Urinary bladder (tissue), 4 donors: ENCODE data around the gene HHIPL1. TPM values are rescaled to one million over a fixed set of nuclear protein-coding genes. Genes with fewer than 3 reads are reported as not detected.

Experiments
- DNase-seq: peaks from one replicate; pipeline ENCODE4 v3.0.0-alpha.2; 2015; ENCODE audit errors: extremely low spot score
- H3K27ac ChIP-seq: one replicate; pipeline ENCODE4 v1.5.1; 2013; ENCODE audit warnings: low read depth, mild to moderate bottlenecking, moderate library complexity
- H3K36me3 ChIP-seq: one replicate; pipeline ENCODE4 v1.6.1; 2013; ENCODE audit warnings: mild to moderate bottlenecking, moderate library complexity; ENCODE audit not compliant: insufficient read depth
- H3K4me1 ChIP-seq: one replicate; pipeline ENCODE4 v1.6.1; 2013; ENCODE audit warnings: mild to moderate bottlenecking, moderate library complexity; ENCODE audit not compliant: insufficient read depth
- H3K4me3 ChIP-seq: one replicate; pipeline ENCODE4 v1.5.1; 2013; ENCODE audit warnings: low read depth, low read length
- WGBS: extraction: QIAGEN DNeasy Blood & Tissue Kit; methylation state at CpG from one replicate; pipeline ENCODE4 v1.1.7; 2013; 5-methylcytosine and 5-hydroxymethylcytosine counted together
- polyA plus RNA-seq: library from polyadenylated mRNA; stranded (reverse); fragments of 200-250 nt; gene quantifications from one replicate; pipeline ENCODE4 v1.2.3, GENCODE V29; 2013
- total RNA-seq: library from RNA; depleted of rRNA; stranded (reverse); fragments of >200 nt; gene quantifications from one replicate; pipeline ENCODE4 v1.2.3, GENCODE V29; 2014
- donor health status: healthy with polysubstance abuse.
- donor health status: healthy.

HHIPL1 gene
- total and polyA plus RNA-seq, 2 donors = 2.1 to 3.8 TPM

- H3K36me3 ChIP-seq = no peaks in the 10 kb centered on the region
- H3K4me3 ChIP-seq = peak overlapping the region; percentile 76
- peak overlapping the region; percentile 84 for H3K27ac ChIP-seq
- peak; percentile 85 for DNase-seq
- 1% methylated on average over 63 of the region's 65 CpGs for whole genome bisulfite sequencing
- H3K4me1 ChIP-seq = no peaks in the 10 kb centered on the region
Observed at GRCh38 chr14:99604278-99604765, 40.6 kb upstream of the HHIPL1 start.

- Histone ChIP-seq H3K4me3 (peak overlapping the region; percentile 76), H3K36me3 (no peaks in the 10 kb centered on the region), H3K27ac (peak overlapping the region; percentile 84), H3K4me1 (no peaks in the 10 kb centered on the region)
- under 1% methylated on average over 50 of the region's 50 CpGs for WGBS
- no peak for DNase-seq
Observed at GRCh38 chr14:99604766-99605298, 40.1 kb upstream of the HHIPL1 start.

DNA sequence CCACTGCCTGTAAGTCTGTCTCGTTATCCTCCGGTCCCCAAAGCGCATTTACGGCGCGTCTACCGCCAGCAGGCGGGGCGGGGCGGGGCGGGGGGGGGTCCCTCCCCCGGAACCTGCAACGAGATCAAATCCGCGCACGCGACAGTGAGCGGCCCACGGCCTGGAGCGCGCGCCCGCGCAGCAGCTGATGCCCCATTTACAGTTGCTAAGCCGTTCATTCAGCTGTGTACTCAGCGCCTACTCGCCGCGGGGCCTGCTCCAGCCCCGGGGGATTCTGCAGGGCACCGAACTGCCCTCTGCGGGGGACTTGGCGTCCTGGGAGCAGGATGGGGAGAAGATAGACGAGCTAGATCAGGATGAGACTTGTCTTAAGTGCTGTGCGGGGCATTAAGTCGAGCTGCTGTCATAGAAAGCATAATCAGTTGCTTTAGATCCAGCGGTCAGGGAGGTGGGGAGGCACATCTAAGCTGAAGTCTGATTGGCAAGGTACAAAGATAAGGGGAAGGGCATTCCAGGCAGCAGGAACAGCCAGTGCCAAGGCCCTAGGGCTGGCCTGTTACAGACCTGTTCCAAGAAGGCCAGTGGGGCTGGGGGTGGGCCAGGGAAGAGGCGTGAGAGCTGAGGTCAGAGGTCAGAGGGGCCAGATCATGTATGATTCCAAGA, 39.5 kb upstream of the HHIPL1 start:
- 4% methylated on average over 38 of the region's 38 CpGs for WGBS
- DNase-seq = no peak
- peak overlapping the region; percentile 84 for H3K27ac ChIP-seq

GRCh38 chr14:99606359-99606758, 38.6 kb upstream of the HHIPL1 start:
- DNase-seq = no peak
- 81% methylated on average over 7 of the region's 7 CpGs for WGBS
- no peak overlapping the region for H3K27ac ChIP-seq
- H3K4me3 ChIP-seq = no peak overlapping the region
- H3K4me1 ChIP-seq = no peaks in the 10 kb centered on the region
- H3K36me3 ChIP-seq = no peaks in the 10 kb centered on the region

More for the DNA sequence above, 39.5 kb upstream of the HHIPL1 start:
- Histone ChIP-seq H3K36me3 (no peaks in the 10 kb centered on the region), H3K4me1 (no peaks in the 10 kb centered on the region), H3K4me3 (peak overlapping the region; percentile 76)

DNA sequence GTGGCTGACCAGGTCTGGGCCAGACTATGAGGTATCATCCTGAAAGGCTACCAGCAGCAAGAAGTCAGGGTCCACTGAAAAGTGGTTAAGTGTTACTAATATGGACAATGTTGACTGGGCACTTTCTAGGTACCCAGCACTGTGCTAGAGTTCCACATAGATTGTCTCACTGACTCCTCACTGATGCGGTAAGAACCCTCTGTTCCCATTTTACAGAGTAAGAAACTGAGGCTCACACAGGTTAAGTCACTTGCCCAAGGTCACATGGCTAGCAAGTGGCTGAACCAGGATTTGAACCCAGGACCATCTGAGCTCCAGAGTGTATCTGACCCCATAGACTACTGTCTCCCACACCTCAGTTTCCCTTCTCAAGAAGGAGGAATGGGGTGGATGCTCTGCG, 36.3 kb upstream of the HHIPL1 start:
- no peak overlapping the region for H3K27ac ChIP-seq
- WGBS = 98% methylated on average over 2 of the region's 2 CpGs

GRCh38 chr14:99609245-99610170, 35.4 kb upstream of the HHIPL1 start:
- no peak for DNase-seq
- H3K4me1 ChIP-seq = no peaks in the 10 kb centered on the region
- no peaks in the 10 kb centered on the region for H3K36me3 ChIP-seq
- H3K27ac ChIP-seq = no peak overlapping the region
- H3K4me3 ChIP-seq = no peak overlapping the region
- 81% methylated on average over 10 of the region's 10 CpGs for WGBS

More for the DNA sequence above, 36.3 kb upstream of the HHIPL1 start:
- Histone ChIP-seq H3K4me3 (no peak overlapping the region), H3K36me3 (no peaks in the 10 kb centered on the region), H3K4me1 (no peaks in the 10 kb centered on the region)
- no peak for DNase-seq

DNA sequence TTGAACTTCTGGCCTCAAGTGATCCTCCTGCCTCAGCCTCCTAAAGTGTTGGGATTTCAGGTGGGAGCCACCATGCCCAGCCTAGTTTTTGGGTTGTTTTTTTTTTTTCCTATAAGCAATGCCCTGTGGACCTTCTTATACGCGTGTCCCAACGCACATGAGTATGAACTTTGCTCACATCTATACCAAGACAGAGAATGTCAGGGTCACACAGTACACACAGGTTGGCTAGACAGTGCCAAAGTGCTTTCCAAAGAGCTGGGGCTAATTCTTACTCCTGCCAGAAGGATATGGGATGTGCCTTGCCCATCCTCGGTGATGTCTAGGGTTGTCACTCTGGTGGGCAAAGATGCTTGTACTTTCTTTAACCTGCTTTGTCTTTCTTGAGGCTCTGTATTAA, 33.3 kb upstream of the HHIPL1 start:
- Histone ChIP-seq H3K36me3 (no peaks in the 10 kb centered on the region), H3K4me3 (no peak overlapping the region), H3K4me1 (no peaks in the 10 kb centered on the region), H3K27ac (no peak overlapping the region)
- DNase-seq = no peak
- WGBS = 98% methylated on average over 4 of the region's 4 CpGs

DNA sequence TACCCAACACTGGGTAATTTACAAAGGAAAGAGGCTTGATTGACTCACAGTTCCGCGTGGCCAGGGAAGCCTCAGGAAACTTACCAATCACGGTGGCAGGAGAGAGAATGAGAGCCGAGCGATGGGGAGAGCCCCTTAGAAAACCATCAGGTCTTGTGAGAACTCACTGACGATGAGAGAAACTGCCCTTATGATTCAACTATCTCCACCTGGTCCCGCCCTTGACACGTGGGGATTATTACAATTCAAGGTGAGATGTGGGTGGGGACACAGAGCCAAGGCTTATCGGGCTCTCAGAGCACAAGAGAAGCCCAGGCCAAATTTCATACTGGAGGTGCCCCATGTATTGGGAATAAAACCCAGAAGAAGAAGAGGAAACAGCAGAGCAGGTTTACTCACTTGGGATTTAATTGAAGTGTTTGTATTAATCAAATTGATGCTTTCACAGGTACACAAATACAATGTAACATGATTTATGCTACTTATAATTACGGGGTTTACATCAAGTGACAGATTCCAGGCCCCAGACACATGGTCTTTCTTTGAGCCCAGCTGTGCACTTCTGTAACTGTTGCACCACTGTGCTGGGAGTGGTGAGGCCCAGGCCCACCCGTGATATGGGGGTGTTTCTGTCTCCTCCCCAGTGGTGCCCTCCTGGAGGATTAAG, 32.7 kb upstream of the HHIPL1 start:
- Histone ChIP-seq H3K27ac (no peak overlapping the region), H3K4me1 (no peaks in the 10 kb centered on the region)
- 75% methylated on average over 11 of the region's 11 CpGs for WGBS

DNA sequence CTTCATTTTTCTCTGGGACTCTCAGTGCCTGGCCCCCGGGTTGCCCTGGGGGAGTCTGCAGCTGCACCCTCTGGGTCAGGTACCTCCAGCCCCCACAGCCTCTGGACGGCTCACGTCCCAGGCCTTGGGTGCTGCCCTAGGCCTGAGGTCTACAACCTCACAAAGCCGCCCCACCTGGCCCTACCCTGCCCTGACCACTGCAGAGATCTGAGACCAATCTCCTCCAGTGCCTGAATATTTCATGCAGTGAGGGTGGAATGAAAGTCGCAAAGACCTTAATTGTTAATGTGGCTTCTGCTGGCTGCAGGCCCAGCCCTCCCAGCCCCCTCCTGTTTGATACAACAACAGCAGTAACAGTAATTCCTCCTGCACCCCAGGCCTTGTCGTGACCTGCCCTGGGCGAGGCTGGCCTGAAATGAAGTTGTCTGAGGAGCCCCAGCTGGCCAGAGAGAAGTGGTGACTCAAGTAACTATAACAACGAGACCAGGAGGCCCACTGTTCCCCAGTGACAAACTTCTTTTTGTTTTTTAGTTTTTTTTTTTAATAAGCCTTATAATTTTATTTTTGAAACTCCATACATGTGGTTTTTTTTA, 32.1 kb upstream of the HHIPL1 start:
- no peak for DNase-seq
- WGBS = 59% methylated on average over 8 of the region's 8 CpGs
- H3K36me3 ChIP-seq = no peaks in the 10 kb centered on the region
- H3K4me3 ChIP-seq = no peak overlapping the region
- no peak overlapping the region for H3K27ac ChIP-seq
- H3K4me1 ChIP-seq = no peaks in the 10 kb centered on the region

More for the DNA sequence above, 32.7 kb upstream of the HHIPL1 start:
- Histone ChIP-seq H3K4me3 (no peak overlapping the region), H3K36me3 (no peaks in the 10 kb centered on the region)
- no peak for DNase-seq

- Histone ChIP-seq H3K4me1 (no peaks in the 10 kb centered on the region), H3K36me3 (no peaks in the 10 kb centered on the region), H3K27ac (no peak overlapping the region), H3K4me3 (no peak overlapping the region)
- DNase-seq = no peak
- 36% methylated on average over 7 of the region's 7 CpGs for WGBS
Observed at GRCh38 chr14:99615497-99616157, 29.3 kb upstream of the HHIPL1 start.

DNA sequence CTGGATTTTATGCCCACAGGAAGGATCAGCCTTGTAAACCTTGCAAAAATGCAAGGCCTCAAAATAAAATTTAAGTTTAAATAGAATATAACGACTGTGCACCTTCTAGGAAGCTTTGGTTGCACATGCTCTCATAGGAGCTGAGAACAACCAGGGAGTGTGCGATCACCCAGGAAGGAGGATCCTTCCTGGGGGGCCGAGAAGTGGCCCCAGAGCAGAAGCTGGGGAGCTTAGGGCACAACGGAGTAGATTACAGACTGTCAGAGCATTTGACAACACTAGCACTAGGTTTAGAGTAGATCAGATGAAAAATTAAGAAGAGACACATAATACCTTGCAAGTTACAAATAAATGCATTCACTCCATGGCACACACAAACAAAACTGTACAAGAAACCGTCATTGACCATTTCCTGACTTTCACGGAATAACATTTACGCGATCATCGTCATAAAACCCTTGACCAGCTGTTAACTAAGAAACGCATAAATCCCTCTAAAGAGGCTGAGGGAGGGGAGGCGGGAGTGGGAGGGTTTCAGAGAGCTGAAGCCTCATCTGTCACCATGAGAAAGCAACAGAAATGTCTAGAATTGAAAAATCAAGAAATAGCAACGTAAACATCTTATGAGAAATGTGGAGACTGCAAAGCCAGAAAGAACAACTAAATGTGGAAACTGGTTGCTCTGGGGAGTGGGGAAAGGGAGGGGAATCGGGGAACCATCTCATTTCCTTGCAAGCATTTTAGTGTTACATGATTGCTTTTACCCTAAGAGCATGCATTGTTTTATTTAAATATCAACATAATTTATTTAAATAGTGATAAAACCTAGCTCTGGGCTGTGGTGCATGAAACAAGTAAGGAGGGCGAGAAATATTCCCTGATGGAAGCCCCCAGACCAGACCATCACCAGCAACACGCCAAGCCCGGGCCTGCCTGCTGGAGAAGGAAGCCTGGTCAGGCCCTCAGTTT, 27.8 kb upstream of the HHIPL1 start:
- no peak for DNase-seq
- Histone ChIP-seq H3K27ac (no peak overlapping the region), H3K4me1 (no peaks in the 10 kb centered on the region), H3K36me3 (no peaks in the 10 kb centered on the region), H3K4me3 (no peak overlapping the region)
- WGBS = 59% methylated on average over 16 of the region's 16 CpGs
